ENCODE results near the gene AKT1.
A peak's percentile ranks its signal among the peaks of the same experiment; 100 is the strongest.

The AKT1 gene

GRCh38 chr14:104802394-104803184 is 7.0 kb upstream of the AKT1 start:
- Histone ChIP-seq H3K27me3 (ENCODE audit: insufficient read depth, low read length) (peaks cover 50% of the 10 kb centered on the region), H3K4me3 (ENCODE audit: low read length) (no peak overlapping the region), H3K36me3 (ENCODE audit: insufficient read depth, low read length) (no peaks in the 10 kb centered on the region), H3K4me1 (ENCODE audit: insufficient read depth, low read length) (0 out of 2 replicates have a peak, but pooled peaks cover 7% of the 10 kb centered on the region), H3K9ac (ENCODE audit: low read depth, low read length) (no peak overlapping the region), H3K27ac (ENCODE audit: low read depth, low read length) (no peak overlapping the region), H3K9me3 (ENCODE audit: insufficient read depth, low read depth, low read length) (no peaks in the 10 kb centered on the region)
- WGBS, result 90% methylated on average over 20 of the region's 20 CpGs

- H3K36me3 ChIP-seq (ENCODE audit: insufficient read depth, low read length), result no peaks in the 10 kb centered on the region
- peak overlapping the region; percentile 75 for H3K4me3 ChIP-seq (ENCODE audit: low read length)
- 77% methylated on average over 45 of the region's 45 CpGs for WGBS
- H3K9me3 ChIP-seq (ENCODE audit: insufficient read depth, low read depth, low read length), result no peaks in the 10 kb centered on the region
- H3K4me1 ChIP-seq (ENCODE audit: insufficient read depth, low read length), result 0 out of 2 replicates have a peak, but pooled peaks cover 13% of the 10 kb centered on the region
- H3K27ac ChIP-seq (ENCODE audit: low read depth, low read length), result no peak overlapping the region
- no peak overlapping the region for H3K9ac ChIP-seq (ENCODE audit: low read depth, low read length)
- peaks cover 58% of the 10 kb centered on the region for H3K27me3 ChIP-seq (ENCODE audit: insufficient read depth, low read length)
These were observed 6.2 kb upstream of the AKT1 start for GRCh38 chr14:104801520-104802393.

GRCh38 chr14:104800771-104801519 is 5.4 kb upstream of the AKT1 start, which contains the start of gene ZBTB42:
ZBTB42 (plus strand) TSS chr14:104801101; CDS start chr14:104801198, 97 bp downstream.
- peak within 1 kb of the TSS; percentile 75 for H3K4me3 ChIP-seq (ENCODE audit: low read length)
- H3K27me3 ChIP-seq (ENCODE audit: insufficient read depth, low read length), result peaks cover 66% of the 10 kb centered on the region
- peak within 1 kb of the TSS; percentile 73 for H3K9ac ChIP-seq (ENCODE audit: low read depth, low read length)
- peaks cover 21% of the 10 kb centered on the region for H3K4me1 ChIP-seq (ENCODE audit: insufficient read depth, low read length)
- WGBS, result 1% methylated on average over 105 of the region's 105 CpGs
- no peaks in the 10 kb centered on the region for H3K36me3 ChIP-seq (ENCODE audit: insufficient read depth, low read length)
- no peaks in the 10 kb centered on the region for H3K9me3 ChIP-seq (ENCODE audit: insufficient read depth, low read depth, low read length)
- peak within 1 kb of the TSS; percentile 68; the same call in 1 of the 2 replicates for H3K27ac ChIP-seq (ENCODE audit: low read depth, low read length)

- under 1% methylated on average over 78 of the region's 83 CpGs for WGBS
- Histone ChIP-seq H3K27me3 (ENCODE audit: insufficient read depth, low read length) (peaks cover 68% of the 10 kb centered on the region), H3K4me1 (ENCODE audit: insufficient read depth, low read length) (peaks cover 22% of the 10 kb centered on the region), H3K9me3 (ENCODE audit: insufficient read depth, low read depth, low read length) (no peaks in the 10 kb centered on the region), H3K9ac (ENCODE audit: low read depth, low read length) (peak overlapping the region; percentile 73), H3K4me3 (ENCODE audit: low read length) (peak overlapping the region; percentile 75), H3K27ac (ENCODE audit: low read depth, low read length) (peak overlapping the region; percentile 68; the same call in 1 of the 2 replicates), H3K36me3 (ENCODE audit: insufficient read depth, low read length) (no peaks in the 10 kb centered on the region)
These were observed 4.6 kb upstream of the AKT1 start for GRCh38 chr14:104800015-104800770.

DNA sequence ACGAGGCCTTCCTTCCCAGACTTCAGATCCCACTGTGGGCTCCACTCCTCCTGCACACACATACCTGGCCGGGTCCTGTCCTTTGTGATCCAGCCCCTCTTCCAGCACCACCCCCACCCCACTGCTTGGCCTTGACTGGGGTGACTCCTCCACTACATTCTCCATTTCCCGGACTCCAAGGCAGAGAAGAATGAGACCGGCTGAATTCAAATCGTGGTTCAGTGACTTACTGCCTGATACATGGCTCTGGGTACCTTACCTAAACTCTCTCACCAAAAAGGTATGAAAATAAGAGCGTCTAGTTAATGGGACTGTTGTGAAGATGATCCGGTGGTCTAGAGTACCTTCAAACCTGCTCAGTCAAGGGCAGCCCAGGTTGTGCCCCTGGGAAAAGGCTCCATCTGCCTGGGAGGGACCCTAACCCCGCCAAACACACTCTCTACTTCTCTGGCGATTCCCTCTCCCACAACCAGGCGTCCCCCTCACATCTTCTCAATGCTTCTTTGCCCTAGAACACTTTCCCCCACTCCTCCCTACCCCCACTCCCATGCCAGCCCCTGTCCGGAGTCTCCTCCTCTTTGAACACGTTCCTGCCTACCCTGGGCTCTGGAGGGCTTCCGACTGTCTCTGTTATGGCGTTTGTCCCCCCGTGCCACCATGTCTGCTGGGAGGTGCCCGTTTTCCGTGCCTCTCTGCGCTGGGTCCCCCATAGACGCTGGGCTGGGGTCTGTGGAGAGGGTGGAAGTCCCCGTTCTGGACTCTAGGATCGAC is 3.9 kb upstream of the AKT1 start:
- Histone ChIP-seq H3K9me3 (ENCODE audit: insufficient read depth, low read depth, low read length) (no peaks in the 10 kb centered on the region), H3K27ac (ENCODE audit: low read depth, low read length) (peak overlapping the region; percentile 68; the same call in 1 of the 2 replicates), H3K36me3 (ENCODE audit: insufficient read depth, low read length) (no peaks in the 10 kb centered on the region), H3K9ac (ENCODE audit: low read depth, low read length) (peak overlapping the region; percentile 73), H3K4me1 (ENCODE audit: insufficient read depth, low read length) (peaks cover 22% of the 10 kb centered on the region), H3K27me3 (ENCODE audit: insufficient read depth, low read length) (peaks cover 68% of the 10 kb centered on the region), H3K4me3 (ENCODE audit: low read length) (peak overlapping the region; percentile 75)
- WGBS, result 10% methylated on average over 20 of the region's 21 CpGs

DNA sequence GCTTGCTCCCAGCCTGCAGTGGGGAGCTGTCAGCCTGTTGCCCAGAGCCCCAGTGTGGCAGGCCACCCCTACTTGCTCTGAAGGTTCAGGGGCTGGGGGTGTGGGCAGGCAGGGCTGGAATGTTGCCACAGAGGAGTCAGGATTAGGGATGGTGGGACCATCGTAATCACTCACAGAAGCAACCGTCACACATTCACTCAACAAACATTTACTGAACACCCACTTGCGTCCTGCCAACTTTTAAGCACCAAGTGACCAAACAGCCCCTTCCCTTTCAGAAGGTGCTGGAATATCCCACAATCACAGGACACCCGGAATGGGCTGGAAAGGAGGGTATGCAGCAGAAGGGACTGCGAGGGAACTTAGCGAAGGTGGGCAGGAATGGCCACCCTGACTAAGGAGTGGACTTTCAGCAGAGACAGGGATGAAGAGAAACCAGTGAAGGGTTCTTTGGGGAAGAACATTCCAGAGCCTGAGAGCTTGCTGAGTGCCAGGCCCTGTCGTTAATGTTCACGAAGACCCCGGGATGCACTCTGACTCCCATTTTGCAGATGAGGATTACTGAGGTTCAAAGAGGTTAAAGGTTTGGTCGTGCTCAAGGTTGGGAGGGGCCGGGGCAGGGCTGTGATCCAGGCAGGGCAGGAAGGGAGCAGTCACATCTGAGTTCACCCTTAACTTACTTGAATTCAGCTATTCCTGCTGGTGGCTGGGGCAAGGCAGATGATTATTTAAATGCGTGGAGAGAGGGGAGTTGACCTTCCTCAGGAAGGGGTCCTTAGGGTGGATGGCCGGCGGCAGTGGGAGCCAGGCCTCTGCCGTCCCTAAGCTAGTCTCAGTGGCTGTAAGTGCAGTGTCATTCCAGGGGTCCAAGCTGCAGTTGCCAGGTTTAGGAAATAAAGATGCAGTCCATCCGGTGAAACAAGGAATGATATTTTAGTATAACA is 3.0 kb upstream of the AKT1 start:
- H3K4me1 ChIP-seq (ENCODE audit: insufficient read depth, low read length), result peaks cover 29% of the 10 kb centered on the region
- H3K4me3 ChIP-seq (ENCODE audit: low read length), result no peak overlapping the region; the same call in 1 of the 2 replicates
- peaks cover 72% of the 10 kb centered on the region for H3K27me3 ChIP-seq (ENCODE audit: insufficient read depth, low read length)
- no peaks in the 10 kb centered on the region for H3K9me3 ChIP-seq (ENCODE audit: insufficient read depth, low read depth, low read length)
- H3K36me3 ChIP-seq (ENCODE audit: insufficient read depth, low read length), result no peaks in the 10 kb centered on the region
- H3K27ac ChIP-seq (ENCODE audit: low read depth, low read length), result no peak overlapping the region
- H3K9ac ChIP-seq (ENCODE audit: low read depth, low read length), result no peak overlapping the region
- 67% methylated on average over 16 of the region's 16 CpGs for WGBS

- H3K9me3 ChIP-seq (ENCODE audit: insufficient read depth, low read depth, low read length), result no peaks in the 10 kb centered on the region
- H3K4me1 ChIP-seq (ENCODE audit: insufficient read depth, low read length), result peaks cover 31% of the 10 kb centered on the region
- 0 out of 2 replicates have a peak overlapping the region, but pooled peaks have one; percentile 1 for H3K4me3 ChIP-seq (ENCODE audit: low read length)
- H3K9ac ChIP-seq (ENCODE audit: low read depth, low read length), result no peak overlapping the region
- peaks cover 64% of the 10 kb centered on the region for H3K27me3 ChIP-seq (ENCODE audit: insufficient read depth, low read length)
- H3K27ac ChIP-seq (ENCODE audit: low read depth, low read length), result no peak overlapping the region
- 0 out of 2 replicates have a peak, but pooled peaks cover under 1% of the 10 kb centered on the region for H3K36me3 ChIP-seq (ENCODE audit: insufficient read depth, low read length)
- whole genome bisulfite sequencing, result 39% methylated on average over 18 of the region's 18 CpGs
These were observed 1.8 kb upstream of the AKT1 start for GRCh38 chr14:104797115-104798044.

GRCh38 chr14:104796687-104797081 is 1.1 kb upstream of the AKT1 start:
- no peak overlapping the region for H3K9ac ChIP-seq (ENCODE audit: low read depth, low read length)
- H3K9me3 ChIP-seq (ENCODE audit: insufficient read depth, low read depth, low read length), result no peaks in the 10 kb centered on the region

More at GRCh38 chr14:104796687-104797081, 1.1 kb upstream of the AKT1 start:
- peaks cover 31% of the 10 kb centered on the region for H3K4me1 ChIP-seq (ENCODE audit: insufficient read depth, low read length)
- 62% methylated on average over 6 of the region's 6 CpGs for WGBS
- H3K27me3 ChIP-seq (ENCODE audit: insufficient read depth, low read length), result peaks cover 57% of the 10 kb centered on the region
- H3K27ac ChIP-seq (ENCODE audit: low read depth, low read length), result no peak overlapping the region
- H3K36me3 ChIP-seq (ENCODE audit: insufficient read depth, low read length), result peaks cover 7% of the 10 kb centered on the region; the same call in 1 of the 2 replicates
- no peak overlapping the region for H3K4me3 ChIP-seq (ENCODE audit: low read length)
